NCI-H69 (cell line): ENCODE results near the gene NMUR2.
A peak's percentile ranks its signal among the peaks of the same experiment; 100 is the strongest.

Source experiments
- DNase-seq: peaks from one replicate; lab custom pipeline; 2025; lab: John Stamatoyannopoulos, UW

Gene NMUR2, protein sequence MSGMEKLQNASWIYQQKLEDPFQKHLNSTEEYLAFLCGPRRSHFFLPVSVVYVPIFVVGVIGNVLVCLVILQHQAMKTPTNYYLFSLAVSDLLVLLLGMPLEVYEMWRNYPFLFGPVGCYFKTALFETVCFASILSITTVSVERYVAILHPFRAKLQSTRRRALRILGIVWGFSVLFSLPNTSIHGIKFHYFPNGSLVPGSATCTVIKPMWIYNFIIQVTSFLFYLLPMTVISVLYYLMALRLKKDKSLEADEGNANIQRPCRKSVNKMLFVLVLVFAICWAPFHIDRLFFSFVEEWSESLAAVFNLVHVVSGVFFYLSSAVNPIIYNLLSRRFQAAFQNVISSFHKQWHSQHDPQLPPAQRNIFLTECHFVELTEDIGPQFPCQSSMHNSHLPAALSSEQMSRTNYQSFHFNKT

DNA sequence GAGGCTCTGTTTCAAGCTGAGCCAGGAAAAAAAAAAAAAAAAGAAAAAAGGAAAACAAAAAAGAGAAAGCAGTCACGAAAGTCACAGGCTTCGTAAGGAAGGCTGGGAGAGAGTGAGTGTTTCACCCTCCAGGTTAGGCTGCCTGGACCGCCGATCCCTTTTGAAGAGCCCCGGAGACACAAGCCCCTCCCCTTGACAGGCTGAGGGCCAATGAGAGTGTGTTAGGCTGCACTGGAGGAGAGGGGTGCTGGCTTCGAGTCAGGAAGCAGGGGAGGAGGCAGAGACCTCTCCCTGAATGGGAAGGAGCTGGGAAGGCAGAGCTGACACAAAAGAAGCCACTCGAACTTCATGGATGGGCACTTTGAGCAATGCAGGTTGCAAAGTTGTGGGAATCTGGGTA lies at the start of gene NMUR2:
Gene NMUR2 (minus strand): TSS at position 135 of the 400 bp plus-strand sequence. CDS start 166 bp downstream, outside the sequence.
- peak; percentile 64 for DNase-seq

DNA sequence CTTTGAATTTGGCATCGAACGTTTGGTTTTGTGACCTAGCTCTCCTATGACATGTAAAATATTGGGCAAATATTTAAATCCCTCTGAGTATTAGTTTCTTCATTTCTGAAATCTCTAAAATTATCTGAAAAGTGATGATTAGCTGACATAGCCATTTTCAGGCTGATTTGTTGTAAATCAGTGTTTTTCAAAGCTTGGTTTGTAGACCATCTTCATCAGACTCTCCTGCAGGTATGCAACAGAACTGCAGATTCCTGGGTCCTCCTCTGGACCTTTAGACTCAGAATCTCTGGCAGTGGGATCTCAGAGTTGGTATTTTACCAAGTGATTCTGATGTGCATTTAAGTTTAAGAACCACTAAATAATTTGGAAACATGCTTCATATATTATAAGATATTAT lies 38.9 kb upstream of the NMUR2 start:
- no peak for DNase-seq

DNA sequence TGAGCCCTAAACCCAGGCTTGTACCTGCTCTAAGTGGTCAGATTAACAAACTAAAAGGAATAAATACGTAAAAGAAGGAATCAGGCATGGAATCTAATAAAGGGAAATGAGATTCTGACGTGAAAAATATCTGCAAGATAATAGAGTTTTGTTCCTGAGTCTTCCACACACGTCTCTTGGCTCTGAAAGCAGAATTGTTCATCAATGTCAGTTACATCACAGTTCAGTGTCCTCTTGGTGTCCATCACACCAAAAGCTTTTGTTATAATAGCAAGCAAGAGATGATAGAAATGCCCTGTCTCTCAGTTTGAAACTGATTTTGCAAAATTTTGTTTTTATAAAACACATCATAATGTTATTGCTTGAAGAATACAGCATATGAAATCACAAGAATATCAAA lies 34.7 kb upstream of the NMUR2 start:
- no peak for DNase-seq

DNA sequence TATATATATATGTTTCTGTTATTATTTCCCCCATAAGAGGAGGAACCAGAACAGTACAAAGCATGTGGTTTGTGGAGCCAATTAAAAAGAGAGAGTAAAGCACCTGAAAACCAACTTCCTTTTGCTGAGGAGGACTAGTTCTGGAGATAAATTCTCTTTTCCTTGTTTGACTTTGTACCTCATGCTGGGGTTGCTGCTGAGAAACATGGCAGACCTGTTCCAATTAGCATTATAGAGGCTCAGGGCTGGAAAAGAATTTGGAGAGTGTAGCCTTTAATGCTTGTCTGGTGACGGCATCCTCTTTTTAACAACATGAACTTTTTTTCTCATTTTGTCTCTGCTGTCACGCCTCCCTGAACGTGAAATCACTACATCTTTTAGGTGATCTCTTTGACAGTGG lies 32.8 kb upstream of the NMUR2 start:
- no peak for DNase-seq

DNA sequence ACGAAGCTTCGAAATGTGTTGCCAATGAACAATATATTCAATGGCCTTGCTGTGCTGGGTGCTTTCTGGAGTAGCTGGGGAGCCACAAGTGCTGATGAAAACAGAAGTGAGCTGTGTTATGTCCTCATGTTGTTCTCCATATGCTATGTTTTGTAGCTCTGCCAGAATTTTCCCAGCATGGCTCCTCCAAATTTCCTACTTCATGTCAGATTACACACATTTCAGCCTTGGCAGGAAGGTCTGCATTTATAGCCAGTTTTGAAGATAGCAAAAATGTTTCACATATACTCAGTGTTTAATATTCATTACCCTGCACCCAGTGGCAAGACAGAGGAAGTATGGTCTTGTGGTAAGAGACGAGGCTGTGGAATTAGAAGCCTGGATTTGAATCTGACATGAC lies 22.6 kb upstream of the NMUR2 start:
- no peak for DNase-seq

DNA sequence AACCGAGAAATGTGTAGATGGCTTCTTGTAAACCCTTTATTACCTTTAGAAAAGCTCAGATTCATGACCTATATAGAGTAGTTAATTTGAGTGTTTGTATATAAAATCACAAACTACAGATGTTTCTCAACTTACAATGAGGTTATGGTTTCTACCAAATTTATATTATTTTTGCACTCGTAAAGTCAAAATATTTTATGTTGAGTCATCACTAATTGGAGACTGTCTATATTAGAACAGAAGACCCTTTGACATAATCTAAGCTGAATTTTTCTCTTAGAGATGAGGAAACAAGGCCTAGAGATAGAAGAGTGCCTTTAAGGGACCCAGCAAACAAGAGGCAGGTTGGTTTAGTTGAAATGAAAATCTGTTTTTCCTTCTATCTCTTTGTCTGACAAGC lies 20.0 kb upstream of the NMUR2 start:
- DNase-seq = no peak

DNA sequence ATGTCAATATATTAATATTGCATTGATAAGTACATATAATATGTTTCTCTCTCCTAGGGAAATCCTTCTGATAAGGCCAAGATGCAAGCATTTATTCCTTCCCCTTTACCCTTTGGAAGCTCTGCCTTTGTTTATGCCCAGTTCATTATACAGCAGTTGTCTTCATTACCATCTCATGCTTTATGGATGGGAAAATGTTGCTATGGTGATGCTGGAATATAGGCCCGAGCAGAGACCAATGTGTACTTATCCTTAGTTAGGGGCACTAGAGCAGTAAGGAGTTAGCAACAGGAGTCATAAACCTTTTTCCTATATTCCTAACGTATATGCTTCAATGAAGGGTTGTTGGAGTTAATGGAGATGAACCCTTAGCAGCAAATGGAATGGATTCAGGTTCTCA lies 19.4 kb upstream of the NMUR2 start:
- no peak for DNase-seq

DNA sequence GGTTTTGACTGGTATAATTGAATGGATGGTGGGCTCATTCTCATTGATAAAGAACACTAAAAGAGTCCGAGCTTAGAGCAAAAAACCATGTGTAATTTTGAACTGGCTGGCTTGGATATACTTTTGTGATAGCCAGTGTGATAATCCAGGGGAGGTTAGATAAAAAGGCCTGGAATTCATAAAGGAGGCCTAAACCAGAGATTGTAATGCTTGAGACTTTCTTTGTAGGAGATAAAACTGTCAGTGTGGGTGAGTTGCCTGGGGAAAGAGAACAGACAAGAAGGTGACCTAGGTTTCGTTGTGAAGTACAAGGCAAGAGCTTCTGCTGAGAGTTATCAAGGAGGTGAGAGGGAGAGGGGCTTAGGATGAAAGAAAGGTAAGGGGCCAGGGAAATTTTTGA lies 17.0 kb upstream of the NMUR2 start:
- DNase-seq = no peak

DNA sequence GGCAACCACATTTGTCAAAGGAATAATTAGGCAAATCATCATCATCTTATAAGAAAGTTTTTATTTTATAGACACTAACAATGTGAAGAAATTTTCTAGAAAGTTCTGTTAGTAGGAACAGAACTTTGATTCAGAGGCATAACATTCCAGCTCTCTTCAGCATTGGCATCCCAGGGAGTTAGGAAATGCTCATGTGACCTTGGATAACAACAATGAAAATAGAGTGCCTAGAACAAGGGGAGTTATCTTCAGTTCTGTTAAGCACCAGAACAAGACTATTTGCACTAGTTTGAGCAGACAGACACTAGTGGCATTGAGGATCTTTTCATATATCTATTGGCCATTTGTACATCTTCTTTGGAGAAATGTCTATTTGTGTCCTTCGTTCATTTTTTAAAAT lies 7.0 kb upstream of the NMUR2 start:
- no peak for DNase-seq

DNA sequence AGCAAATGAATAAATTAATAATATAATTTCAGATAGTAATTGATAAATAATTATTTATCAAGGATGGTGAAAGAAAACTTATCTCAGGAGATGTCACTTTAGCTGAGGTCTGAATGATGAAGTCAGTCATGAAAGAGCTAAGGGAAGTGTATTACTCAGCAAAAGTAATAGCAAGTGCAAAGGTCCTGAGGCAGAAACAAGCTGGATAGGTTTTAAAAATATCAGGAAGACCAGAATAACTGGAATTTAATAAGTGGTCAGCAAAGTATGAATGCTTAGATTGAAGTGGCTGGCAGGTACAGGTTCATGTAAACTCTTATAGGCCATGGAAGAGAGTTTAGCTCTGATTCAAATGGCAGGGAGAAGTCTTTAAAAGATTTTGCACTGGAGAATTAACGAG lies 1.0 kb upstream of the NMUR2 start:
- no peak for DNase-seq

DNA sequence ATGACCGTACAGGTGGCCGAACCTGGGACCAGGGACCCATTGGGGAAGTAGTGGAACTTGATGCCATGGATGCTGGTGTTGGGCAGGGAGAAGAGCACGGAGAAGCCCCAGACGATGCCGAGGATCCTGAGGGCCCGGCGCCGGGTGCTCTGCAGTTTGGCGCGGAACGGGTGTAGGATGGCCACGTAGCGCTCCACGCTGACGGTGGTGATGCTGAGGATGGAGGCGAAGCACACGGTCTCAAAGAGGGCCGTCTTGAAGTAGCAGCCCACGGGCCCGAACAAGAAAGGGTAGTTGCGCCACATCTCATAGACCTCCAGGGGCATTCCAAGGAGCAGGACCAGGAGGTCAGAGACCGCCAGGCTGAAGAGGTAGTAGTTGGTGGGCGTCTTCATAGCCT lies 585 bp downstream of the NMUR2 start:
- DNase-seq = no peak

DNA sequence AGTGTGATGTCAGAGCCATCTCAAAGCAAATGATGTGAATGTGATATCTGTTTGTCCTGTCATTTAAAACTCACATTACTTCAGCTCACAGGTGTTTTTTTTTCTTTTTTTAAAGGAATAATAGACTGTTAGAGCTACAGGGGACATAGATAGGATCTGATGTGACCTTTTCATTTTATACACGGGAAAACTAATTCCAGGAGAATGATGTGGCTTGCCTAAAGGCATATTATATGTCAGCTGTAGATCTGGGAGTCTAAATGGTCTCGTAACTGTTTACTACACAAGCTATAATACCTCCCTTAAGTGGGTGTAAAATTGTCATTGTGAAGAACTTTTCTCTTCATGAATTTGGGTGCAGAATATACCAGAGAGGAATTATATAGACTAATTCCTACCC lies 2.0 kb downstream of the NMUR2 start:
- DNase-seq = no peak

DNA sequence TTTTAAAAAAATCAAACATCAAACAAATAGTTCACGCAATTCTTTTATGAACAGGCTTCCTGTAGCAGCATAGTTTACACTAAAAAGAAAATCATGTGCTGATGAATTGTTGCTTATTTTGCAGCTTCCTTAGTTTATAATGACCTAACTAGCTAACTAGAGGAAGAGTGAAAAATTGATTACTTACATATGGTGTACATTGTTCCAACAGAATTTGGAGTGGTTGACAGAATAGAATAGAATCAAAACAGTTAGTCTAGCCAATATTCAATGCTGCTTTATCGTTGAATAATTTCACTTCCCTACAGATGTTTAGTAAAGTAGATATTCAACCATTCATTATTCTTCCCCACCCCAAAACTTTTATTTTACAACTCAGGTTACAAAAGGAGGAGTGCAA lies 4.2 kb downstream of the NMUR2 start:
- no peak for DNase-seq

DNA sequence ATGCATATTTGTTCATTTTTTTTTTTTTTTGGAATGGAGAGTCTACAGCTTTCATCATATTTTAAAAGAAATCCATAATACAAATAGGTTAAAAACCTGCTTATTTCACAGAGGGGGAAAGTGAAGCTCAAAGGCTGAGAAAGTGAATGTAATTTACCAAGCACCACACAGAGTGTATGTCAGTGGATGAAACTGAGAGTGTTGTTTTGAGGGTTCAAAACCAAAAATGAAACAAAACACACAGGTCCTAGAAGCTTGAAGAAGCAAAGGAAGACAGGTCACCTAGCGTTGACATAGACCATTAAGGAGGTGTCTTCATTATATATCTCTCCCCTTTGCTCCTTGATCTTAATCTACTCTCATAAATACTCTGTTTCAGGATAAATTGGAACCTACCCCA lies 7.5 kb downstream of the NMUR2 start:
- DNase-seq = no peak

DNA sequence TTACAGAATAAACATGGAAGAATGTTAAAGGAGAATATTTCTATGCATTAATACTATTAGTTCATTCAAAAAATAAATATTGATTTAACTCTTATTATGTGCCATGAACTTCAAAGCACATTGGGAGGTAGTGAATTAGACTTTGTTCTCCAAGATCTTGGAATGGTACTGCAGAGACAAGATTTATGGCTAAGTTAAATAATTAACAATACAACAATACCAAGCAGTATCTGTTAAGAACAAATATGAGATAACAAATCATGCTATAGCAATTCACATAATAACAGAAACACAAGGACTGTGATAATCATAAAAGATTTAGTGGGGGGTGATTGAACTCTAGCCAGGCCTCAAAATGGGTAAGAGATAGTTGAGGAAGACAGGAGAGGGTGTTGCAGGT lies 11.6 kb downstream of the NMUR2 start:
- DNase-seq = no peak

DNA sequence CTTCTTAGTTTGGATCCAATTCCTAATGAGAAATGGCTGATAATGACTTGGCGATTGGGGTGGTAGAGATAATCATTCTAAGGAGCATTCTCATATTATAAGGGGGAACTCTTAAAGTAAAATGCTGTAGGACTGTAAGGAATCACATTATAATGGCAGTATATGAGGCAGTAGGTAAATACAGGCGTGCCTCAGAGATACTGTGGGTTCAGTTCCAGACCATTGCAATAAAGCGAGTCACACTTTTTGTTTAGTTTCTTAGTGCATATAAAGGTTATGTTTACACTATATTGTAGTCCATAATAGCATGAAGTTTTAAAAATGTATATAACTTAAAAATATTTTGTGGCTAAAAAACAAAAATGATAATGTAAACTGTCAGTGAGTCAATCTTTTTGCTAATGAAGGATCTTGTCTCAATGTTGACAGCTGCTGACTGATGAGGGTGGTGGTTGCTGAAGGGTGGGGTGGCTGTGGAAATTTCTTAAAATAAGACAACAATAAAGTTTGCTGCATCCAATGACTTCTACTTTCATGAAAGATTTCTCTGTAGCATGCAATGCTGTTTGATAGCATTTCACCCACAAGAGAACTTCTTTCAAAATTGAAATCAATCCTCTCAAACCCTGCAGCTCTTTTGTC lies 15.8 kb downstream of the NMUR2 start:
- no peak for DNase-seq

DNA sequence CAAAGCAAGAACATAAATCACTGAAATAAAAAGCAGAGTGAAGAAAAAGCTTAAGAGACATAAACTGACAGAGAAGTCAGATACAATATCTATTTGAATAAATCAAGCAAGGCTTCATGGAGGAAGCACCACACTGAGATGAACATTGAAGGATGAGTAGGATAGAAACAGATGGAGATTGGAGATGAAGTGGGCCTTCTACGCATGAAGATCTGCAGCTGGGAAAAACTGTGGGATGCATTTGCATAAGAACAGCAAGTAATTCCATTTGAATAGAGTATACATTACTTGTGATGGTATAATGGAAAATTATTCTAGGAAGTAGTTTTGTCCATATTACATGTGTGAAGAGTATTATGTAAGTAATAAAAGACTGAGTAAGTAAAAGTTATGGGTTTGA lies 16.5 kb downstream of the NMUR2 start:
- no peak for DNase-seq

DNA sequence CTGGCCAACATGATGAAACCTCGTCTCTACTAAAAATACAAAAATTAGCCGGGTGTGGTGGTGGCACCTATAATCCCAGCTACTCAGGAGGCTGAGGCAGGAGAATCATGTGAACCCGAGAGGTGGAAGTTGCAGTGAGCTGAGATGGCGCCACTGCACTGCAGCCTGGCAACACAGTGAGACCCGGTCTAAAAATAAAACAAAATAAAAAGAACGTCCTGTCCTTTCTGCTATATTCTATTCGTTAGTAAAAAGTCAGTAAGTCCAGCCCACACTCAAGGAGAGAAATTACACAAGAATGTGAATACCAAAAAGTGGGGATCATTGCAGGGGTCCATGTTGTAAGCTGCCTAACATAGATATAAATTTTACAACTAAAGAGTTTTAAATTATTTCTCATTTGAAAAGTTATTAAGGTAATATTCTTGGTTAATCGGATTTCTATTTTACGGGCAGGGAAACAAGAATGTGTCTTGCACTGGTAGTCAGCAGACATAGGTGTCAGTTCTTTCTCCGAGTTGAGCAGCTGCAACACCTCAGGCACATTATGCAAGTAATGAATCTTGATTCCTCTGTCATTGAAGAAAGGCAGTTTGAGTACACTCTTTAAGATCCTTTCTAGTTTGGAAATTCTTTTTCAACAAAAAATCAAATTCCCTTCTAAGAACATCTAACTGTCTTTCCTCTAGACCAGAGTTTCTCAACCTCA lies 24.5 kb downstream of the NMUR2 start:
- DNase-seq = no peak

DNA sequence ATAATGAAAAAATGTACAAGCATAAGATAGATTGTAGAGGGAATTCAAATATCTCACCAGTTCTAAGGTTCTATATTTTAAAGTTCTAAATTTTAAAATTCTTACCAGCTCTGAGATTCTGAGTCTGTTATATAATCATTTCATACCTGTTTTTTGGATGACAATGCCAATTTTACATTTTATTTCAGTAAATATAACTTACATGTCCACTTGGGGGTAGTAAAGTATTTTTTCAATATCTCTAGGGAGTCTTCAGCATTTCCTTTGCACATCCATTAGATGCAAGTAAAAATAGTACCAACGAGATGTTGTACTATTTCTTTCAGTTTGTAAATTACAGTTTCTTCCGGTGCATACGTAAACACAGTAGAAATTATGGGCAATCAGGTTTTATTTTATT lies 25.7 kb downstream of the NMUR2 start:
- DNase-seq = no peak

DNA sequence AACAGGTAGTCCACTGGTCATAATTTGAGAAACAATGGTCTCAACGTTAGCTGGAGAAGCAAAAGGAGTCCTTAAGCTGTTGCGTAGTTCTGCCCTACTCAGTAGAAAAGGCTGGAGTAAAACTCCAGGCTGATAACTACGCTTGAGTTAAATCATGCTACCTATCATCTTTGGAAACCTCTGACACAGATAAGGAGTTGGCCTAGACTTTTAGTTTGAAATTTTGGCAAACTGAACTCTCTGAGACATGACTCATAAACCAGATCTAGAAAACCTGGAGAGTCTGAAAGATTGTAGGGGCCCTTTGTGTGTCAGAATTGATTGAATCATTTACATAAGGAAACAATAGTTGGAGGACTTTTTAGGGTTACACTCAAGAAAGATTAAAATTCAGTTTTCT lies 26.3 kb downstream of the NMUR2 start:
- DNase-seq = no peak

DNA sequence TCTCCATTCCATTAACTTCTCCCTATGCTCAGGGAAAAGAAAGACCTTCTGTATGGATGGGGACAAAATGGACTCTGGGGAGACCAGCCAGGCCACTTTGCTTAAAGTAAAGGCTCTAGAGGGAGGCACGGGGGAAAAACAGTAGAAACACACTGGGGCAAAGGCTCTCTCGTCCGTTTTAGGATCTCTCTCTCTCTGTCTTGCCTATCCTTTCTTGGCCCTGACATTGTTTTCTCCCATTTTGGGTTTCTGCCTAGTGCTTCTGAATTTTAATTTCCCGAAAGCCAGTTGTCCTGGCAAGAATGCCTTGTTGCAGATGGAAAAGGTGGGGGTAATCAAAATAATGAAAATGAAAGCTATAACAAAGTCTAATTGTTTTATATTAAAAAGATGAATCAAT lies 28.2 kb downstream of the NMUR2 start:
- DNase-seq = no peak

DNA sequence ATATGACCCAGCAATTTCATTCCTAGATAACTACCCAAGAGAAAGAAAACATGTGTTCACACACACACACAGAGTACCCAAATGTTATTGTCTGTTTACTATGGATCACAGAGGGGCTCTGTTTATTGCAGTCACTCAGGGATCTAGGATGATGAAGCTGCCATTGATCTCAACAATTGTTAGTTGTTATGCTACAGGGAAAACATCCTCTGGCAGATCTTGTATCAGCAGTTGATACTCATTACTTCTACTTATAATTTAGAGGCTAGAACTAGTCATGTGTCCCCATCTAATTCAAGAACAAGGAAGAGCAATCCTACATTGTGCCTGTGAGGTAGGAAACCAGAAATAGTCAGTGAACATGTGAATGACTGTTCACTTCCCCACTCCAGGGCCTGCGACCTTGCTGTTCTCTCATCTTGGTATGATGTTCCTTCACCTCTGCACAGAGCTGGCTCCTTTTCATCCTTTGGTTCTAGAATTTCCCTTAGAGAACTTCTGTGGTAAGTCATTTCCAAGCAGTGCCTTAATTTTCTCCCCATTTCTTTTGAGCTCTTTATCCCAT lies 30.3 kb downstream of the NMUR2 start:
- no peak for DNase-seq

DNA sequence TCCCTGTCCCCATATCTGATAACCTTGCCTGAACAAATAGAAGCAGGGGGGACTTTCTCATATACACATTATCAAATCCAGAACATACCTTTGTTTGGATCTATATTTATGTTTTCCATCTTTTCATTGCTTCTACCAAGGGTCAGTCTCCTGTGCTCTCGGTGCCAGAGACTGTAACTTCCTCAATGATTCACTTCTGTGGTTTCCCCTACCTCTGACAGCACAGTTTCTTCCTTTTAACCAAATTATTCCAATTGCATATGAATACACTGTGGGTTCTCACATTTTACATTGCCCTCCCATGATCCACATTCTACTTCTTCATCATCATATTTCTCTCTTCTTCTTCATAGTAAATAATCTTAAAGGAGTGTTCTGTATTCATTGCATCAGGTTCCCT lies 32.2 kb downstream of the NMUR2 start:
- no peak for DNase-seq
